ENCODE results near the gene CCSER1.

The CCSER1 gene

GRCh38 chr4:90146306-90146705 is 19.1 kb downstream of the CCSER1 start:
- Mint-ChIP-seq H3K4me1 (no peaks in the 10 kb centered on the region), H3K9me3 (no peaks in the 10 kb centered on the region), H3K4me3 (no peak overlapping the region), H3K27ac (no peak overlapping the region), H3K36me3 (ENCODE audit: low read depth) (no peaks in the 10 kb centered on the region), H3K27me3 (ENCODE audit: low read depth, poor library complexity) (peaks cover 3% of the 10 kb centered on the region)
- DNase-seq, result no peak
- TF ChIP-seq CTCF (IDR thresholded peaks at IDR 0.05), result no peak

- Mint-ChIP-seq H3K4me1 (no peaks in the 10 kb centered on the region), H3K36me3 (ENCODE audit: low read depth) (no peaks in the 10 kb centered on the region), H3K27me3 (ENCODE audit: low read depth, poor library complexity) (peaks cover 3% of the 10 kb centered on the region), H3K27ac (no peak overlapping the region), H3K9me3 (peaks cover 4% of the 10 kb centered on the region), H3K4me3 (no peak overlapping the region)
- DNase-seq, result no peak
- TF ChIP-seq CTCF (IDR thresholded peaks at IDR 0.05), result no peak
Measured at GRCh38 chr4:90148574-90149148, 21.5 kb downstream of the CCSER1 start.

- no peak overlapping the region for H3K27ac Mint-ChIP-seq
- TF ChIP-seq CTCF (IDR thresholded peaks at IDR 0.05), result no peak
- no peaks in the 10 kb centered on the region for H3K4me1 Mint-ChIP-seq
- H3K27me3 Mint-ChIP-seq (ENCODE audit: low read depth, poor library complexity), result peaks cover 4% of the 10 kb centered on the region
- peaks cover 12% of the 10 kb centered on the region for H3K9me3 Mint-ChIP-seq
- DNase-seq, result no peak
- H3K36me3 Mint-ChIP-seq (ENCODE audit: low read depth), result no peaks in the 10 kb centered on the region
- H3K4me3 Mint-ChIP-seq, result no peak overlapping the region
Measured at GRCh38 chr4:90152024-90152423, 24.8 kb downstream of the CCSER1 start.

GRCh38 chr4:90159193-90159592 is 32.0 kb downstream of the CCSER1 start:
- DNase-seq, result no peak

GRCh38 chr4:90160044-90160443 is 32.9 kb downstream of the CCSER1 start:
- Mint-ChIP-seq H3K4me1 (no peaks in the 10 kb centered on the region), H3K9me3 (peaks cover 21% of the 10 kb centered on the region), H3K27me3 (ENCODE audit: low read depth, poor library complexity) (peaks cover 4% of the 10 kb centered on the region), H3K36me3 (ENCODE audit: low read depth) (no peaks in the 10 kb centered on the region), H3K27ac (no peak overlapping the region), H3K4me3 (no peak overlapping the region)
- no peak for TF ChIP-seq CTCF (IDR thresholded peaks at IDR 0.05)
- DNase-seq, result no peak

More at GRCh38 chr4:90159193-90159592, 32.0 kb downstream of the CCSER1 start:
- no peak overlapping the region for H3K27ac Mint-ChIP-seq
- no peak overlapping the region for H3K4me3 Mint-ChIP-seq
- H3K27me3 Mint-ChIP-seq (ENCODE audit: low read depth, poor library complexity), result peaks cover 4% of the 10 kb centered on the region
- no peak for TF ChIP-seq CTCF (IDR thresholded peaks at IDR 0.05)
- no peaks in the 10 kb centered on the region for H3K4me1 Mint-ChIP-seq
- H3K36me3 Mint-ChIP-seq (ENCODE audit: low read depth), result no peaks in the 10 kb centered on the region
- H3K9me3 Mint-ChIP-seq, result peaks cover 21% of the 10 kb centered on the region

GRCh38 chr4:90162566-90162965 is 35.4 kb downstream of the CCSER1 start:
- no peak for TF ChIP-seq CTCF (IDR thresholded peaks at IDR 0.05)
- no peak overlapping the region for H3K27ac Mint-ChIP-seq
- DNase-seq, result no peak
- no peaks in the 10 kb centered on the region for H3K36me3 Mint-ChIP-seq (ENCODE audit: low read depth)
- H3K27me3 Mint-ChIP-seq (ENCODE audit: low read depth, poor library complexity), result no peaks in the 10 kb centered on the region
- H3K9me3 Mint-ChIP-seq, result peaks cover 7% of the 10 kb centered on the region
- H3K4me3 Mint-ChIP-seq, result no peak overlapping the region
- H3K4me1 Mint-ChIP-seq, result no peaks in the 10 kb centered on the region

Measured in nephron progenitor cell (in vitro differentiated cells).